OCI-LY1 (cell line): ENCODE results near the gene DNAL4.

ENCODE experiments used
- H2AFZ ChIP-seq: fragments of 200-600 bp; sonication (generic), shearing (Covaris generic); 2 replicates; pipeline ENCODE4 v1.6.0; 2014; ENCODE audit warnings: antibody characterized with exemption, mild to moderate bottlenecking, low read length
- H3F3A ChIP-seq: fragments of 200-600 bp; sonication (generic), shearing (Covaris generic); 2 replicates; pipeline ENCODE4 v1.6.0; 2014; ENCODE audit warnings: mild to moderate bottlenecking, antibody characterized with exemption, low read length, moderate library complexity; ENCODE audit not compliant: insufficient read depth
- H3K27ac ChIP-seq: fragments of 200-600 bp; sonication (generic); 2 replicates; pipeline ENCODE4 v1.5.1; 2014; ENCODE audit warnings: low read length, mixed run types, mild to moderate bottlenecking, low read depth; ENCODE audit not compliant: poor library complexity, severe bottlenecking
- H3K27me3 ChIP-seq: fragments of 200-600 bp; sonication (generic); 2 replicates; pipeline ENCODE4 v1.6.0; 2014; ENCODE audit warnings: antibody characterized with exemption, mild to moderate bottlenecking, low read length, moderate library complexity; ENCODE audit not compliant: insufficient read depth
- H3K36me3 ChIP-seq: fragments of 200-600 bp; sonication (generic); 2 replicates; pipeline ENCODE4 v1.6.1; 2014; ENCODE audit warnings: mild to moderate bottlenecking, antibody characterized with exemption, low read length, moderate library complexity, mixed read lengths; ENCODE audit not compliant: insufficient read depth
- H3K4me1 ChIP-seq: fragments of 200-600 bp; sonication (generic); 2 replicates; pipeline ENCODE4 v1.5.1; 2014; ENCODE audit warnings: mild to moderate bottlenecking, low read length, moderate library complexity; ENCODE audit not compliant: insufficient read depth, severe bottlenecking
- H3K4me2 ChIP-seq: fragments of 200-600 bp; sonication (generic), shearing (Covaris generic); 2 replicates; pipeline ENCODE4 v1.6.1; 2014; ENCODE audit warnings: low read length
- H3K4me3 ChIP-seq: fragments of 200-600 bp; sonication (generic); 2 replicates; pipeline ENCODE4 v1.5.1; 2014; ENCODE audit warnings: low read length, low read depth, mild to moderate bottlenecking, mixed read lengths; ENCODE audit not compliant: poor library complexity, severe bottlenecking
- H3K79me2 ChIP-seq: fragments of 200-600 bp; shearing (Covaris generic); 2 replicates; pipeline ENCODE4 v1.6.1; 2016; ENCODE audit warnings: mixed run types, low read length, mixed read lengths; ENCODE audit not compliant: insufficient read depth
- H3K9ac ChIP-seq: fragments of 200-600 bp; sonication (generic), shearing (Covaris generic); 2 replicates; pipeline ENCODE4 v1.6.1; 2014; ENCODE audit warnings: mild to moderate bottlenecking, low read length, mixed read lengths
- H3K9me2 ChIP-seq: fragments of 200-600 bp; sonication (generic), shearing (Covaris generic); 2 replicates; pipeline ENCODE4 v1.6.1; 2014; ENCODE audit warnings: low read depth, mild to moderate bottlenecking, low read length, mixed read lengths
- H3K9me3 ChIP-seq: fragments of 200-600 bp; shearing (Covaris generic); 2 replicates; pipeline ENCODE4 v1.6.1; 2014; ENCODE audit warnings: low read length, mixed read lengths
- H4K20me1 ChIP-seq: fragments of 200-600 bp; sonication (generic), shearing (Covaris generic); 2 replicates; pipeline ENCODE4 v1.6.0; 2016; ENCODE audit warnings: mild to moderate bottlenecking, low read length; ENCODE audit not compliant: insufficient read depth
- CTCF ChIP-seq: fragments of 200-600 bp; sonication (generic), shearing (Covaris generic); IDR thresholded peaks from 2 replicates; pipeline ENCODE4 v1.5.1; 2017; ENCODE audit warnings: mild to moderate bottlenecking, antibody characterized with exemption, low read length, moderate library complexity, mixed read lengths
- EZH2 ChIP-seq: fragments of 200-600 bp; sonication (generic), shearing (Covaris generic); IDR thresholded peaks from 2 replicates; pipeline ENCODE4 v1.8.0; 2017; ENCODE audit warnings: borderline replicate concordance, mixed run types, mild to moderate bottlenecking, antibody characterized with exemption, low read length, moderate library complexity, mixed read lengths

Gene DNAL4

GRCh38 chr22:38740116-38740723 is 53.7 kb downstream of the DNAL4 start:
- H4K20me1 ChIP-seq = no peaks in the 10 kb centered on the region
- TF ChIP-seq EZH2 (no peak), CTCF (no peak)

GRCh38 chr22:38739300-38740055 is 54.5 kb downstream of the DNAL4 start:
- H3K79me2 ChIP-seq = no peaks in the 10 kb centered on the region
- no peak overlapping the region for H3K27ac ChIP-seq
- no peak overlapping the region for H3K9ac ChIP-seq
- H3K4me2 ChIP-seq = no peak overlapping the region
- no peaks in the 10 kb centered on the region for H4K20me1 ChIP-seq
- no peaks in the 10 kb centered on the region for H3K4me1 ChIP-seq
- H3K27me3 ChIP-seq = no peaks in the 10 kb centered on the region
- H3K9me2 ChIP-seq = no peaks in the 10 kb centered on the region
- H3K9me3 ChIP-seq = no peaks in the 10 kb centered on the region
- no peak overlapping the region for H3K4me3 ChIP-seq
- no peak overlapping the region for H2AFZ ChIP-seq
- TF ChIP-seq EZH2 (no peak), CTCF (no peak)
- peaks cover 98% of the 10 kb centered on the region for H3K36me3 ChIP-seq
- H3F3A ChIP-seq = no peaks in the 10 kb centered on the region

More at GRCh38 chr22:38740116-38740723, 53.7 kb downstream of the DNAL4 start:
- Histone ChIP-seq H3K27ac (no peak overlapping the region), H3K9ac (no peak overlapping the region), H3K27me3 (no peaks in the 10 kb centered on the region), H3K4me2 (no peak overlapping the region), H3K4me1 (no peaks in the 10 kb centered on the region), H3F3A (no peaks in the 10 kb centered on the region), H3K36me3 (peaks cover 99% of the 10 kb centered on the region), H3K9me2 (no peaks in the 10 kb centered on the region), H3K9me3 (no peaks in the 10 kb centered on the region), H3K79me2 (no peaks in the 10 kb centered on the region), H3K4me3 (no peak overlapping the region), H2AFZ (no peak overlapping the region)

- Histone ChIP-seq H3K27ac (no peak overlapping the region), H3K9me3 (no peaks in the 10 kb centered on the region), H4K20me1 (no peaks in the 10 kb centered on the region), H3K27me3 (no peaks in the 10 kb centered on the region), H3F3A (no peaks in the 10 kb centered on the region), H3K4me2 (no peak overlapping the region), H3K36me3 (peaks cover 98% of the 10 kb centered on the region), H3K79me2 (no peaks in the 10 kb centered on the region), H3K4me3 (no peak overlapping the region), H3K9ac (no peak overlapping the region), H2AFZ (no peak overlapping the region), H3K4me1 (no peaks in the 10 kb centered on the region), H3K9me2 (no peaks in the 10 kb centered on the region)
- TF ChIP-seq EZH2 (no peak), CTCF (no peak)
Observed at GRCh38 chr22:38738475-38739070, 55.4 kb downstream of the DNAL4 start.
